ENCODE results near the gene CDH12.

- no peak for TF ChIP-seq POLR2A (IDR thresholded peaks at IDR 0.05; ENCODE audit: low read depth, low read length)
- no peak for TF ChIP-seq POLR2AphosphoS5 (IDR thresholded peaks at IDR 0.05; ENCODE audit: low read depth, low read length)
Observed at GRCh38 chr5:22431840-22432239, 421.3 kb downstream of the CDH12 start.

All from GM12891 (cell line).